Motor neuron (in vitro differentiated cells): Measurements from ENCODE around the gene UBE2QL1. TPM values are rescaled to one million over a fixed set of nuclear protein-coding genes. Genes with fewer than 3 reads are reported as not detected.

ENCODE experiments used
- ATAC-seq, 8 experiments: fragments of 200-7000 bp; cut with Tn5 transposase; replicated peaks in 6 of 8; 2 replicates each; pipeline ENCODE4 v1.8.0; 2021; ENCODE audit warnings: mild to moderate bottlenecking in 8 of 8, moderate library complexity in 8 of 8
- H3K27ac ChIP-seq, 2 donors: fragments of 250-450 bp; sonication (Bioruptor Pico); 2 replicates each; pipeline ENCODE4 v1.9.0; 2021; ENCODE audit warnings: antibody characterized with exemption in 2 of 2, mild to moderate bottlenecking in 2 of 2, moderate library complexity in 1 of 2
- H3K4me1 ChIP-seq, 2 donors: fragments of 250-450 bp; sonication (Bioruptor Pico); replicated peaks in 1 of 2; 2 replicates each; pipeline ENCODE4 v1.6.1; 2021; ENCODE audit warnings: antibody characterized with exemption in 2 of 2, mild to moderate bottlenecking in 2 of 2, moderate library complexity in 1 of 2
- H3K4me3 ChIP-seq, 5 donors: fragments of 250-450 bp; sonication (Bioruptor Pico); 2 replicates each; pipeline ENCODE4 v1.9.0; 2021; ENCODE audit warnings: antibody characterized with exemption in 5 of 5, mild to moderate bottlenecking in 5 of 5, moderate library complexity in 4 of 5
- WGBS, 10 experiments: fragments of 450-650 bp; shearing (Covaris generic); methylation state at CpG; one replicate each; pipeline ENCODE4 v1.0.0; 2022; 5-methylcytosine and 5-hydroxymethylcytosine counted together
- in situ Hi-C, 9 experiments: fragments of 400-800 bp; cut with MboI; loops; one replicate each; pipeline ENCODE4 v1.15.0; 2021; ENCODE audit warnings: low sequenced_read_pairs in 9 of 9, low pct_unique_long_range_greater_than_20kb in 2 of 9; ENCODE audit not compliant: unreplicated experiment in 9 of 9
- total RNA-seq, 8 experiments: library from RNA; unstranded; fragments of 300-600 nt; gene quantifications; 2 replicates each; pipeline versions ENCODE4 v1.2.3 to v1.2.4, GENCODE V29; 2022

The UBE2QL1 gene
- 10 to 100 TPM in 5 of 8 experiments, under 1 TPM in 1, not detected in 2; 0.28 to 45.4 (median 26.5) TPM for total RNA-seq

- peak in 6 of 8 experiments; percentile 57 to 81 (median 77) for ATAC-seq
- peak within 1 kb of the TSS; percentile 5 to 82 for H3K27ac ChIP-seq
- in situ Hi-C loops, result no loop called here
- peaks cover 8 to 12% of the 10 kb centered on the region in 2 donors for H3K4me1 ChIP-seq
- WGBS, 10 experiments, result 0 to 3% (median 0%) methylated on average over 1 to 6 of the region's 103 CpGs; no CpG with 5 or more reads in 5 of the 10 experiments
- H3K4me3 ChIP-seq, result peak within 1 kb of the TSS; percentile 47 to 99 (median 72)
Observed at GRCh38 chr5:6448622-6449464, at the start of gene UBE2QL1. Gene UBE2QL1 (plus strand): TSS chr5:6448859. CDS start chr5:6448894, 35 bp downstream.

GRCh38 chr5:6399980-6400910 is 48.4 kb upstream of the UBE2QL1 start:
- Histone ChIP-seq H3K4me3 (no peak overlapping the region), H3K4me1 (peaks cover 0 to 7% of the 10 kb centered on the region in 2 donors), H3K27ac (no peak overlapping the region)
- WGBS, 10 experiments, result 2 to 89% (median 60%) methylated on average over 1 to 9 of the region's 13 CpGs; no CpG with 5 or more reads in 2 of the 10 experiments
- in situ Hi-C loops, result no loop called here
- ATAC-seq, result peak in 5 of 8 experiments; percentile 84 to 95 (median 92)

GRCh38 chr5:6401410-6401809 is 47.2 kb upstream of the UBE2QL1 start:
- Histone ChIP-seq H3K27ac (no peak overlapping the region), H3K4me1 (peaks cover 0 to 7% of the 10 kb centered on the region in 2 donors), H3K4me3 (no peak overlapping the region)
- ATAC-seq, result no peak
- in situ Hi-C loops, result no loop called here
- WGBS, 10 experiments, result 0 to 100% (median 74%) methylated on average over 1 to 2 of the region's 2 CpGs; no CpG with 5 or more reads in 3 of the 10 experiments

DNA sequence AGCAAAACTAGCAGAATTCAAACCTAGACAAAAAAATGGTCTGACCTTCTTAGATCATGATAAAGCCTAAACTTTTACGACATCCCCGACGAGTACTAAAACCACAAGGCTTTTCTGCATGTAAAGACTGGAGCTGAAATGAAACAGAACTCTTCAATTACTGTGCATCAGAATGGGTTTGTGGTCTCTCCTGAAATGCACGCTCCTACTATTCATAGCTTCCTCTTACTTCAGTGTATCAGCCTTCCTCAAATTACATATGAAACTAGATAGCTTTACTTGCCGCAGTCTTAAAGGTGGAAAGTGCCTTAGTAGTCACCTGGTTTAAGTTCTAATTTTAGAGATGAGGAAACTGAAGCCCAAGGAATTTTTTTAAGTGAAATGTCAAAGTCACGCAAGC is 45.7 kb upstream of the UBE2QL1 start:
- ATAC-seq, result no peak
- in situ Hi-C loops, result no loop called here
- H3K4me1 ChIP-seq, result peaks cover 2 to 15% of the 10 kb centered on the region in 2 donors
- no peak overlapping the region for H3K4me3 ChIP-seq
- 17 to 93% (median 78%) methylated on average over 2 to 6 of the region's 6 CpGs; no CpG with 5 or more reads in 1 of the 10 experiments for WGBS, 10 experiments
- no peak overlapping the region for H3K27ac ChIP-seq

DNA sequence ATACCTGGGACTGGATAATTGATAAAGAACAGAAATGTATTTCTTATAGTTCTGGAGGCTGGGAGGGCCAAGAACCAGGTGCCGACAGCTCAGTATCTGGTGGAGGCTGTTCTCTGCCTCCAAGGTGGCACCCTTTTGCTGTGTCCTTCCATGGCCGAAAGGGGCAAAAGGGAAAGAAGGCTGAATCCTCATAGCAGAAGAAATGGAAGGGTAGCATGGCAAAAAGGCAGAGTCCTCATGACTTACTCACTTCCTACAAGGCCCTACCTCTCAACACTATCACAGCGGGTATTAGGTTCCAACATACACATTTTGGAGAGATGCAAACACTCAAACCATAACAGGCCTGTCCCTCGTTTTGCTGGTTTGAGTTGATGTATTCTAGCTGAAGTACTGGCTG is 45.2 kb upstream of the UBE2QL1 start:
- Histone ChIP-seq H3K4me1 (peaks cover 2 to 16% of the 10 kb centered on the region in 2 donors), H3K27ac (no peak overlapping the region), H3K4me3 (no peak overlapping the region)
- in situ Hi-C loops, result no loop called here
- no peak for ATAC-seq
- 39 to 100% (median 67%) methylated on average over 1 to 4 of the region's 4 CpGs for WGBS, 10 experiments

GRCh38 chr5:6404129-6404528 is 44.5 kb upstream of the UBE2QL1 start:
- no peak for ATAC-seq
- Histone ChIP-seq H3K27ac (no peak overlapping the region), H3K4me1 (peaks cover 2 to 16% of the 10 kb centered on the region in 2 donors), H3K4me3 (no peak overlapping the region)
- in situ Hi-C loops, result no loop called here
- 0 to 100% (median 80%) methylated on average over 1 to 4 of the region's 4 CpGs; no CpG with 5 or more reads in 1 of the 10 experiments for WGBS, 10 experiments

DNA sequence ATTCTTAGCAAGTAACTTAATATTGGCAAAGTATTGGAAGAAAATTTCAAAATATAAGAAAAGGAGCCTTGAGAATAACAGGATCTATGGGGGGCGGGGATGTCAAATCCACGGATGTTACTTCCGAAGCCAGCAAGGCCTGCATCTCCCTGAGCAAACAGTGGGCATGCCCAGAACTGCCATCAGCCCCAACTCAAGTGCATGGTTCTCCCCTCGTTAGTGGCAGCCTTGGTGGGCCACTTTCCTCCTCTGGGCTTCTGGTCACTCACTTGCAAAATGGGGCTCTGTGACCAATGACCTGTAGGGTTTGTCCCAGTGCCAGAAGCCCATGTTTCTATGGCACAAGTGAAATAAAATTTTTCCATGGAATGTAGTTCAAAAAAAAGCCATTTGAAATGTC is 43.1 kb upstream of the UBE2QL1 start:
- H3K4me3 ChIP-seq, result no peak overlapping the region
- ATAC-seq, result no peak
- H3K27ac ChIP-seq, result no peak overlapping the region
- in situ Hi-C loops, result no loop called here
- WGBS, 10 experiments, result 31 to 100% (median 90%) methylated on average over 2 to 3 of the region's 4 CpGs; no CpG with 5 or more reads in 1 of the 10 experiments
- peaks cover 2 to 12% of the 10 kb centered on the region in 2 donors for H3K4me1 ChIP-seq

- WGBS, 10 experiments, result 0 to 74% (median 40%) methylated on average over 1 to 6 of the region's 6 CpGs
Observed at GRCh38 chr5:6407558-6408259, 41.0 kb upstream of the UBE2QL1 start.

GRCh38 chr5:6408260-6408596 is 40.4 kb upstream of the UBE2QL1 start:
- Histone ChIP-seq H3K4me1 (peaks cover 2 to 9% of the 10 kb centered on the region in 2 donors), H3K4me3 (no peak overlapping the region), H3K27ac (no peak overlapping the region)
- 40 to 78% (median 70%) methylated on average over 1 to 3 of the region's 5 CpGs; no CpG with 5 or more reads in 7 of the 10 experiments for WGBS, 10 experiments
- ATAC-seq, result no peak
- in situ Hi-C loops, result no loop called here

More at GRCh38 chr5:6407558-6408259, 41.0 kb upstream of the UBE2QL1 start:
- H3K4me3 ChIP-seq, result no peak overlapping the region
- no peak for ATAC-seq
- H3K4me1 ChIP-seq, result peaks cover 2 to 9% of the 10 kb centered on the region in 2 donors
- no peak overlapping the region for H3K27ac ChIP-seq
- in situ Hi-C loops, result no loop called here

GRCh38 chr5:6408627-6409446 is 39.8 kb upstream of the UBE2QL1 start:
- WGBS, 10 experiments, result 21 to 89% (median 57%) methylated on average over 3 to 6 of the region's 8 CpGs; no CpG with 5 or more reads in 3 of the 10 experiments
- no peak overlapping the region for H3K4me3 ChIP-seq
- H3K4me1 ChIP-seq, result peaks cover 2 to 9% of the 10 kb centered on the region in 2 donors
- in situ Hi-C loops, result no loop called here
- ATAC-seq, result no peak
- H3K27ac ChIP-seq, result no peak overlapping the region

DNA sequence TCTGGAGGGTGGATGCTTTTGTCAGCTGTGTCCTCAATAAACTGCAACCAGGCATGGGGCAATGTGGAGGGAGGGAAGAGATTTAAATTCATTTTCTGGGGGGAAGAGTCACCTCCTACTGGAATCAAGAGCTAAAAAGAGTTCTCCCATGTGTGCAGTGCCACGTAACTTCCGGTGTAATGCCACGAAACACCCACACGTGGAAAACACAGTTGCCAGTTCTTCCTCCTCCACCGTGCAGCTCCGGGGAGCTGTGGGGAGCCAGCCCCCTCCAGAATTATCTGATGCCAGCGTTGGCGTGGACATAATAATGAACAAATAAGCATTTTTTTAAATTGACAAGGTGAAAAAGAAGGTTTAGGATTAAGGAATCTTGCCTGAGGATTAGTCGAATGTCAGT is 38.2 kb upstream of the UBE2QL1 start:
- 25 to 97% (median 81%) methylated on average over 3 to 9 of the region's 9 CpGs; no CpG with 5 or more reads in 2 of the 10 experiments for WGBS, 10 experiments
- H3K4me3 ChIP-seq, result no peak overlapping the region
- H3K27ac ChIP-seq, result no peak overlapping the region
- H3K4me1 ChIP-seq, result peaks cover 2 to 9% of the 10 kb centered on the region in 2 donors
- in situ Hi-C loops, result no loop called here
- ATAC-seq, result no peak

- in situ Hi-C loops, result no loop called here
- no peak overlapping the region for H3K4me3 ChIP-seq
- 0 to 95% (median 80%) methylated on average over 1 to 8 of the region's 15 CpGs; no CpG with 5 or more reads in 5 of the 10 experiments for WGBS, 10 experiments
- peak in 4 of 8 experiments; percentile 25 to 73 (median 52) for ATAC-seq
- no peak overlapping the region for H3K27ac ChIP-seq
- peaks cover 2 to 9% of the 10 kb centered on the region in 2 donors for H3K4me1 ChIP-seq
Observed at GRCh38 chr5:6411141-6411540, 37.5 kb upstream of the UBE2QL1 start.
